GM20431 (cell line): ENCODE data around the gene PSMB8.

Experiments
- in situ Hi-C: fragments of 300-500 bp; cut with MseI, MboI; formaldehyde crosslinking; loops from one replicate; pipeline ENCODE4 v1.15.0; 2020; ENCODE audit warnings: low sequenced_read_pairs; ENCODE audit not compliant: unreplicated experiment

PSMB8 gene

DNA sequence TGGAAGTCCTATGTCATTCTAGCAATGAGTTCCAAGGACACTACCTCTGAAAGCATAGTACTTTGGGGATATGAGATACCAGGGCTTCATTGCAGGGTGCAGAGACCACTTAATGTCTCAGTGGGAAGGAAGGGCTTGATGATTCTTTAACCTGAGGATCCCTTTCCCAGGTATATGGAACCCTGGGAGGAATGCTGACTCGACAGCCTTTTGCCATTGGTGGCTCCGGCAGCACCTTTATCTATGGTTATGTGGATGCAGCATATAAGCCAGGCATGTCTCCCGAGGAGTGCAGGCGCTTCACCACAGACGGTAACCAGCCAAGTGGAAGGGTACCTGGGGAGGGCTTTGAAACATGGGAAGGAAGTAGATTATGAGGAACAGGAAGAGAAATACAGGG lies 14.3 kb upstream of the PSMB8 start:
- in situ Hi-C loops = no loop called here

DNA sequence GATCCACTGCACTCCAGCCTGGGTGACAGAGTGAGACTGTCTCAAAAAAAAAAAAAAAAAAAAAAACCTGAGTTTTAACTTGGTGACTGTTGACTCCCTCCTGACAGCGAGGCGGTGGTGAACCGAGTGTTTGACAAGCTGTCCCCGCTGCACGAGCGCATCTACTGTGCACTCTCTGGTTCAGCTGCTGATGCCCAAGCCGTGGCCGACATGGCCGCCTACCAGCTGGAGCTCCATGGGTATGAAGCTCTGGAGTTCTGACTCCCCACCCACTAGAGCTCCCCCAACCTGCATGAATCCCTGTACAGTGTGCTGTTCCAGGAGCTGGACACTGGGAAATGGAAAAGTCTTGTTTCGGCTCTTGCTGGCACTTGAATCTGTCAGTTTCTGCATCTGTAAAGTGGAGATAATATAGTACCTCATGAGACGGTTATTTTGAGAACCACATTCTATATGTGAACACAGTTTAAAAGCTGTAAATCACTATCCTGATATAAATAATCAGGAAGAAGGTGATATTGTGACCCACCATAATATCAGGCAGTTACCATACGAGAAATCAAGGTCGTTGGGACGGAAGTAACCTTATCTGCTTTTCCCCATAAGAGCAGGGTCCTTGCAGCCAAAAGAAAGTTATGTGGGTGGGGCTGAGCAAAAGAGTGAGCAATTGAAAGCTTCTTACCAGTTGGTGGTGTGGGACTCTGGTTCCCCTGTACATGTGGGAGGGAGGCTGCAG lies 13.5 kb upstream of the PSMB8 start:
- in situ Hi-C loops = no loop called here

DNA sequence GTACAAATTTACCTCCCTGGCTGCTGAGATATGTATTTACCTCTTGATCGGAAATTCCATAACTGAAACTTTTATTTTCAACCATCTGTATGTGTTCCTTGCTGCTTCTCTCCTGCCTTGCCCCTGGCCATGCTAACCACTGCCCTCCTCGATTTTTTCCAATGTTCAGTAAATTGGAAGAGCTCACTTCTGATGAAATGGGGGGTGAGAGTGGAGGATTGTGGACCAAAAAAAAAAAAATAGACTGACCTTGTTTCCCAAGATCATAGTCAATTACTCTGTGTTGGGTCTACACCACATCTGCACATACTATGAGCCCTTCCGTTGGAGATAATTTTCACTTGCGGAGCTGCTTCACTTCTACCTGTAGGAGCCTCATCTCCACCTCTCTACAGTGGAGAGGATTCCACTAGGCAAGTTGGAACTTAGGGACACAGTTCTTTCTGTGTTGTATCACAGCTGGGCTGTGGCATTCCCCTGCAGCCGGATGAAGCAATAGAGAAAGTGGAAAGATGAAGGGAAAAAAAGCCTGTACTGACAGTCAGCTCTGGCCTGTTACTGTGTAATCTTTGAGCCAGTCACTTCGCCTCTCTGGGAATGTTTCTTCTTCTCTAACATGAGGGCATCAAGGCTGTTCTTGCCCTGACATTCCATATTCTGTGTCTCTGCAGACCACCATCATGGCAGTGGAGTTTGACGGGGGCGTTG lies 11.8 kb upstream of the PSMB8 start:
- in situ Hi-C loops = no loop called here

DNA sequence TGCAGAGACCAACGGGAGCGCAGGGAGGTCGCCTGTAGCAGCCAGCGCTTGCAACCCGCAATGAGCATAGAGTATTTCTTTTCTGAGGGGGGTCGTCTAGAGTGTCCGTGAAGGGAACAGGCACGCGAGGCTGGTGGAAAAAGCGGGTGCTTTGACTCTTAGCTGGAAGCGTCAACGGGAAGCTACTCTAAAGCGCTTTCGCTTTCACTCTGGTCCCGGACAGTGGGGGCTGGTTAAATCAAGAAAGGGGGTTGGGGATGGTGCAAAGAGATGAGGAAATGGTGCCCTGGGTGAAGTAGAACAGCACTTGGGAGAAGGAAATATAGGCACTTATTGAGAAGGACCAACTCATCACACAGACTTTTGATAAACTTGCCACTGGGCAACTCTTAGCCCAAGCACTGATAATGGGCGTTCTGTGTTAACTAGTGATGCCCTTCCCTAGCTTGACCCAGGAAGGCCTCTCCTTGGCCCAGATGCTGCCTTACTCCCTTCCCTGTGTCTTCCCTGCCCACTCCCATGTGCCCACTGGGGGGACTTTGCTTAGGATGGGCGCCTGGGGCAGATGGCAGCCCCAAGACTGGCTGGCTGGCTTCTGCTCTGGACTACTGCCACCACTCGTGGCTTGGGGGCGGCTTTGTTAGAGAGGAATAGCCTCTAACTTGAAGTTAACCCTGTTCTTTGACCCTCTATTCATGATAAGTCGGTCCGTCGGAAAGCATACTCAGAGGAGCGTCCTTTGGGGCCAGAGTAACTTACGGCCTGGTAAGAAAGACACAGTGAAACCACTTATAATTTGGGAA lies 10.7 kb upstream of the PSMB8 start:
- in situ Hi-C loops = no loop called here

DNA sequence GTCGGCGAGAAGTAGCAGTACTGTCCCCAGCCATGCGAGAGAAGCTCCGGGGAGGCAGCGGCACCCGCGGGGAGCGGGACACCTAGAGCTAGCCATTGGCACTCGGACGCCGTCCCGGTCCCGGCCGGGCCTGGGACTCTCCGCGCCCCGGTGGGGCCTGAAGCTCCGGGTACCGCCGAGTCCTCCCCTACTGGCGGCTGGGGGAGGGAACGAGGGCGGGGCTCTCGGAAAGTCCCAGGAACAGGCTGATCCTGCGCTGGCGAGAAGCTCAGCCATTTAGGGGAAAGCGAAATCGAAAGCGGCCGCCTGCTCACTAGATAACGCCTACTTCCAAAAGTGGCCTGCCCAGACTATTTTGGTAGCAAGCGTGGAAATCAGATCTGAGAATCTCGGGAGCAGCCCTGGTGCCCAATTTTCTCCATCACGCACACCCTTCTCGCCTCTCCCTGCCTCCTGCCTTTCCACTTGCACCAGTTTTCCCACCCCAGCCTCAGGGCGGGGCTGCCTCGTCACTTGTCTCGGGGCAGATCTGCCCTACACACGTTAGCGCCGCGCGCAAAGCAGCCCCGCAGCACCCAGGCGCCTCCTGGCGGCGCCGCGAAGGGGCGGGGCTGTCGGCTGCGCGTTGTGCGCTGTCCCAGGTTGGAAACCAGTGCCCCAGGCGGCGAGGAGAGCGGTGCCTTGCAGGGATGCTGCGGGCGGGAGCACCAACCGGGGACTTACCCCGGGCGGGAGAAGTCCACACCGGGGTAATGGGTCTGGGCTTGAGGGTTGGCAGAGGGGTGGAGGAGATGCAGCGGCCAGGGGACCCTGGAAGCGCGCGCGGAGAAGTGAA lies 9.9 kb upstream of the PSMB8 start, which contains the start of the genes PSMB9 and TAP1:
Gene PSMB9 (plus strand): TSS at position 652 of the 835 bp plus-strand sequence. CDS start 38 bp downstream, at position 690.
Gene TAP1 (minus strand): TSS at position 164 of the 835 bp plus-strand sequence. CDS start 68 bp downstream, at position 96.
- in situ Hi-C loops = no loop called here

DNA sequence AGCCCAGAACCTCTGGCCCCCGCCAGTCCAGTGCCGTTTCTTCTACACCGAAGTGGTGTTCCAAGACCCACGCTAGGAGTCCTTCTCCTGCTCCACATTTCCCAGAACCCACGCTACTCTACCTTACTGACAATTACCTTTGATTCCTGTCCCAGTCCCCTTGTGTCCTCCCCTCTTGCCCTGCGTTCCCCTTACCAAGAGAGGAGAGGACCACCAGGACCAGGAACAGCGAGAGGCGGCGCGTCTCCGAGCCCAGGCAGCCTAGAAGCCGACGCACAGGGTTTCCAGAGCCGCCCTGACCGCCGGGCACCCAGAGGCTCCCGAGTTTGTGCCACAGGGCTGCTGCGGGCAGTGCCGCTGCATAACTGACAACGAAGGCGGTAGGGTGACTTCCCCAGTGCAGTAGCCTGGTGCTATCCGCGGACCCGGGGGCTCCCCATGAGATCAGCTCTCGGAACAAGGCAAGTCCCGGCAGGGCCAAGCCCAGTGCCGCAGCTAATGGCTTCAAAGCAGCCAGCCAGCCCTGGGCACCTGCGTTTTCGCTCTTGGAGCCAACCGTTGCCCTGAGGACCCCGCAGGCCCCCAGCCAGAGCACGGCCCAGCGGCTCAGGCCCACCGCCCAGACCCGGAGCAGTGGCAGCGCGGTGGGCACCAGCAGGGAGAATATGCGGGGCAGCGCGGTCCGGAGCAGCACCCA lies 9.1 kb upstream of the PSMB8 start:
- in situ Hi-C loops = no loop called here

DNA sequence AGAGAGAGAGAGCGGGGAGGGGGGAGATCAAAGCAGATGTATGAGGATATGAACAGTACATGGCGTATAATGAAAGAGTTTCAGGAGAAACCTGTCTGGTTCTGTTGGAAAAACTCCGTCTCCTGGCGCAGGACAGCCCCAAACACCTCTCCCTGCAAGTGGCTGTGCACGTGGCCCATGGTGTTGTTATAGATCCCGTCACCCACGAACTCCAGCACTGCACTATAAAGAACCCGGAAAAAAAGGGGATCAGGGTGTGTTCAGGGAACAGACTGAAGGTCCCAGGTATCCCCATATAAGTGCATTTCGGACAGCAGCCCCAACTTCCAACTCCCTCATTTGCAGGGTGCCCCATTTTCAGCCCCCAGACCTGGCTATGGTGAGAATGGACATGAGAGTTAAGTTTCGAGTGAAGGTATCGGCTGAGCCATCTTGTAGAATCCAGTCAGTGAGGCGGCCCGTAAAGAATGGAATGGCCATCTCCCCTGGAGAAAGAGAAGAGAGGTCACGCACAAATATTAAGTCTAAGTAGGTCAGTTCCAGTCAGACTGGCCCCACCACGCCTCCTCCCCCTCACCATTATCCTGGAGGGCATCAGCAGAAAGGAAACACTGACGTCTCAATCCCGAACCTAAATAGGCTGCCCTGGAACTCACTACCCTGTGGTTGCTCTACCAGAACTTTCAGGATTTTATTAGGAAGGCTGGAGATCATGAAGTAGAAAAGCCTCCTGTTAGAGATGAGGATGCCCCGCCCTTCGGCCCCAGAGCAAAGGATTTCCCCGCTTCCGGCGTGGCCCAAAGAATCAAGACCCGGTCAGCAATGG lies 8.4 kb upstream of the PSMB8 start:
- in situ Hi-C loops = no loop called here

DNA sequence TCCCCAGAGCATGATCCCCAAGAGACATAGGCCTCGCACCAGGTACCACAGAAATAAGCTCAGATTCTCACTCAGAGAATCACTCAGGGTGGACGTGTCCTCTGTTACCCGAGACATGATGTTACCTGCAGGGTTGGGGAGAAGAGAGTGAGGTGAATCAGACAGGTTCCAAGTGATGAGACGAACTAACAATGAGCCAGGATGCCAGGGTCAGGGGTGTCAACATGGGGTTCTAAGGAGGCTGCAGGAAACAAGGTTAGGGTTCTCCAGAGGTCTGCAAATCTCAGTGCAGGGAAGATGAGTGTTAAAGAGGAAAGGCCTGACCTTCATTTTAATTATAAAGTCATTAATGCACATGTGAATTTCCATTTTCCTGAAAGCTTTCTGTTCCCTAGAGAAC lies 7.2 kb upstream of the PSMB8 start:
- in situ Hi-C loops = no loop called here

DNA sequence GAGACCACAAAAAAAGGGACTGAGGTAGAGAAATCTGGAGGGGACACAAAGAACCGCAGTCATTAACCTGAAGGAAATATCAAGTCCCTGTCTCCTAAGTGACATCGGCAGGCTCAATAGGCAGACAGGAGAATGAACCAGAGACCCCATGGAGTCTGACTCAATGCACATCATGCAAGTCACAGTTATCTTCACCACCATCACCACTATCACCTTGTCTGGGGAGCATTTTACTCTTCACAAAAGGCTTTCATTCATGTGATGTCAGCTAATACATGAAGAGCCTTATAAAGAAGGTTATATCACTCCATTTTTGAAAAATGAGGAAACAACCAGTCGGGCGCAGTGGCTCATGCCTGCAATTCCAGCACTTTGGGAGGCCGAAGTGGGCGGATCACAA lies 5.3 kb upstream of the PSMB8 start:
- in situ Hi-C loops = no loop called here

DNA sequence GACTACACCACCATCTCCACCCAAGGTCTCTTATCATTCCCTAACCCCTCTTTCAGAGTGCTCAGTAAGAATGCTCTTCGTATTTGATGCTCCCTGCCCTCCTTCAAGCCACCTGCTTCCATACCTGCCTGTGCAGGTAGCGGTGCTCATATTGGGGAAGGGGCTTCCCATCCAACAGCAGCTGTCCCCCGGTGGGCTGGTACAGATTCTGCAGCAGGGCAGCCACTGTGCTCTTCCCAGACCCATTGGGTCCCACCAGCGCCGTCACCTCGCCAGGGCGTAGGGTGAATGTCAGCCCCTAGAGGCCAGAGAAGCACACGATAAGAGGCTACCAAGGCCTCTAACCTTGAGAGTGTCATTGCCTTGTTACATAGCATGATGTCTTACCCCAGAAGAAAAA lies 3.9 kb upstream of the PSMB8 start:
- in situ Hi-C loops = no loop called here

DNA sequence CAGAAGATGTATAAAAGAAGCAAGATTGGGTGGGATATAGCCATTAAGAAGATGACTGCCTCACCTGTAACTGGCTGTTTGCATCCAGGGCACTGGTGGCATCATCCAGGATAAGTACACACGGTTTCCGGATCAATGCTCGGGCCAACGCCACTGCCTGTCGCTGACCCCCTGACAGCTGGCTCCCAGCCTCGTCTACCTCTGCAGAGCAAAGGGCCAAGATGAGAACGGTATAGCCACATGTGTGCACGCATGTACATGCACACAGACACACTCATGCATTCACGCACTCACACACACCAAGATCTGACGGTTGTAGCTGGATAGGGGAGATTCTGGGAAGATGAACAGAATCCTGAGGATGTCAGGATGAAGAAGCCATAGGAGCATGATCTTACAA lies 3.2 kb upstream of the PSMB8 start:
- in situ Hi-C loops = no loop called here

DNA sequence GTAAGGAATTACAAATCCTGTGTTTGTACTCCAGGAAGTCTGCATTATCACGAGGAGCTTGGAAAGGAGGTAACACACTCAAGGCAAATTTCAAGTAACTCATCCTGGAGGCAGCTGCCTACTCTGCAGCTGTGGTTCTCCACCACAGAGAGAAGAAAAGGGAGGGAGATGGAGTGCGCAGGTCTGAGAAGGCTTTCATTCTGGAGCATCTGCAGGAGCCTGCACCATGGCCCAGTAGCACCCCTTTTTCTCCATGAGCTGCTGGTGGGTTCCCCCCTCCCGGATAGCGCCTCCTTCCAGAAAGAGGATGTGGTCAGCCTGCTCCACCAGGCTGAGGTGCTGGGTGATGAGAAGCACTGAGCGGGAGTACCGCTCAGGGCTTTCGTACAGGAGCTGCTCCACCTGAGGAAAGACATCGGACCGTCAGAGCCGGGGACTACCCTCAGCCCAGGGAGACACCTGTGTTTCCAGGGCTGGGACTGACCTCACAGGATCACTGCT lies 1.6 kb upstream of the PSMB8 start:
- in situ Hi-C loops = no loop called here

DNA sequence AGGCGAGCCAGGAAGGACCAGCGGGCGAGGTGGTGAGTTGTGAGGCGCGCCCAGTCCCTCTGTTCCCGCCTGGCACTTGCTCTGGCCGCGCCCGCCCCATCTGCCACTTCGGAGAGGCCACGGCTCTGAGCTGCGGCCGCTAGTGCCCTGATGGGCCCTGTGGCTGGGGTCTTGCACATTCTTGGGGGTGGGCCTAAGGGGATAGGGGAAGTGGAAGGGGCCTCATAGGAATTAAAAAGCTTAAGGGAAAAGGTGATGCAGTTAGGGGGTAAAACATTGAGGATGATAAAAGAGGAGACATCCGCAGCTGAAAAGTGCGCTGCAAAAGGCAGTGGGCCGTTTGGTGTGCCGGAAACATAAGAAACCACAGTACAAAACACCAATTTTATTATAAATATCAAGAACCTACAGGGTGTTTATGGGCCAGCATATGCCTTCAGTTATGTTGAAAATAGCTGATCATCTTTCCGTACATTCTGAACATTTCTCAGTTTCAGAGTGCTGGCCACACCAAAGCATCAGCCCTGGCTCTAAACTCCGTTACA lies 1.1 kb upstream of the PSMB8 start:
- in situ Hi-C loops = no loop called here

DNA sequence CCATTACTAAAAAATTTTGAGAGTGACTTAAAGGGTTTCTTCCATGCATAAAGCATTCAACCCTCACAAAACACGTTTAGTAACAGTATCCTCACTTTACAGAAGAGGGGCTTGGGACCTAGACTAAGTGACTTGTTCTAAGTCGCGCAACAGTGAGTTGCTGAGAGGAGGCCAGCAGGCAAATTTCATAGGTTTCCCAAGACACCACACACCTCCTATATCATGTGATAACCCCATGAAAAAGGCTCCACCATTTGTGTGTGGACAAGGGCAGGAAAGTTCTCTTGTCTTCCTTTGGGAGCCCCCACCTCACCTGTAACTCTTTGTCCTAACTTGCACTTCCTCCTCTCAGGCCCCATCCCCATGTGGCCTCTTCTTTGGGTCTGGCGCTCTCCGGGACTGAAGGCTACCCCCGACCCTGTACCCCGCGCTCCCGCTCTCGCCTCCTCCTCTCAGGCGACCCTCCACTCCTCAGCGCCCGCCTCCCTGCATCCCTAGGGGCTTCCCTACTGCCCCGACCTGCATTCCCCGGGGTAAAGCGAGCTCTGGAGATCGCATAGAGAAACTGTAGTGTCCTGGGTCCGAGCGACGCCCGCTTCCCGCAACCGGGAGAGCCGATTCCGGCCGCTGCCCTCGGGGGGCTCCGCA lies 392 bp downstream of the PSMB8 start:
- in situ Hi-C loops = no loop called here

DNA sequence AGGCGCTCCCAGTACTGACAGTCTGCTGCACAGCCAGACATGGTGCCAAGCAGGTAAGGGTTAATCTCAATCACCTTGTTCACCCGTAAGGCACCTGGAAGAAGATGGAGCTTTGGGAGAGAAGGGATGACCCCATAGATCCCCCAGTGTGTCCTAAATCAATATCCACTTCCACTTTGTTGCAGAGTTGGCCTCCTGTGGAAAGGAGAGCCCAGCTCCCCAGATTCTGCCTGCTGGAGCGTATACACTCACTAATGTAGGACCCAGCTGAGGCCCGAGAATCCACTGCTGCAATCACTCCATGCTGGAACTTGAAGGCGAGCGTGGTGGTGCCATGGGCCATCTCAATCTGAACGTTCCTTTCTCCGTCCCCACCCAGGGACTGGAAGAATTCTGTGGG lies 1.2 kb downstream of the PSMB8 start:
- in situ Hi-C loops = no loop called here

DNA sequence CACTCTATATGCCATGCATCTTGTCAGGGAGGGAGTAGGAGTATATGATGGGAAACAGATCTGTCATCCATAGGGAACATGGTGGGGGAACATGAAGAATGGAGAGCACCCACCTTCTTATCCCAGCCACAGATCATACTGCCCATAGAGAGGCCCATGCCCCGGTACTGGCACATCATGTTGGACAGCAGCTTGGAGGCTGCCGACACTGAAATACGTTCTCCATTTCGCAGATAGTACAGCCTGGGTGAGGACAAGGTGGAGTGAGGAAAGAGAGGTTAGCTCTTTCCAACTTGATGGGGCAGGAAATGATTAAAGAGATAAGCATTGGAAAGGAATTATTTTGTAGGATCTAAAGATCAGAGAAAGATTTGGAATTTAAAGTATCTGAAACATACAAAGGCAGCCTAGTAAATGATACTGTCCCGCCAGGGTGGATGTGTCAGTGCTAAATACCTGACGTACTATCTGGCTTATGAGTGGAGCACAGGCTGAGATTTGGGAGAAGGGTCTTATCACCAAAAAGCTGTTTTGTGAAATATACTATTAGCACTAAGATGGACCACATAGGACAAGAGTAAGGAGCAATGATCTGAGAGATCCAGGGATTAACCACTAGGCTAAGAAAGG lies 1.7 kb downstream of the PSMB8 start:
- in situ Hi-C loops = no loop called here

DNA sequence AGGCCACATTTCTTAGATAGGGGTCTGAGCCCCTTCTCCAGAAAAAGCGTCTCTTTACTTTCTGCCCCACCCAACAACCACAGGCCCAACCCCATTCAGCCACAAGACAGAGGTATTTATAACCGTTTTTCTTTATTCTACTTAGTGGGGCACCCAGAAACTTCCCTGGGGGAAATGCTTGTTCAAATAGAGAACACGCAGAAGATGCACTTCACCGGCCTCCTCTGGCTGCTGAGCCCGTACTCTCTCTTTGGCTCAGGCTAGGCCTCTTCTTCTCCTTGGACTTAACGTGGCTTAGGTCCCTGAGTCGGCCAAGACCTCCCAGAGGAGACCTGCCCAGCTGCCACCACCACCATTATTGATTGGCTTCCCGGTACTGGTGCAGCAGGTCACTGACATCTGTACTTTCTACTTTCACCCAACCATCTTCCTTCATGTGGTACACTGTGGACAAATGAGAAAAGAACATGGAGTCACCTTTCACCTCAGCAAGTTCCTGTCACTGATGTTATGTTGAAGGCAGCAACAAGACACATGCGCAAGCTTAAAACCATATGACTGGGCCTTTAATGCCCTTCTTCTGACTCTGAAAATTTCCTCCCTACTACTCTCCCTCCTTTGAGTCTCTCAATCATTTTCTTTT lies 3.1 kb downstream of the PSMB8 start:
- in situ Hi-C loops = no loop called here
